ENCODE results near the gene DGCR8.

Gene DGCR8

GRCh38 chr22:20092477-20092854 is 12.4 kb downstream of the DGCR8 start:
- no peak for DNase-seq

GRCh38 chr22:20093418-20094196 is 13.6 kb downstream of the DGCR8 start:
- DNase-seq, result peak; percentile 63

GRCh38 chr22:20094197-20094807 is 14.3 kb downstream of the DGCR8 start:
- no peak for DNase-seq

GRCh38 chr22:20095521-20095920 is 15.5 kb downstream of the DGCR8 start:
- no peak for DNase-seq

DNA sequence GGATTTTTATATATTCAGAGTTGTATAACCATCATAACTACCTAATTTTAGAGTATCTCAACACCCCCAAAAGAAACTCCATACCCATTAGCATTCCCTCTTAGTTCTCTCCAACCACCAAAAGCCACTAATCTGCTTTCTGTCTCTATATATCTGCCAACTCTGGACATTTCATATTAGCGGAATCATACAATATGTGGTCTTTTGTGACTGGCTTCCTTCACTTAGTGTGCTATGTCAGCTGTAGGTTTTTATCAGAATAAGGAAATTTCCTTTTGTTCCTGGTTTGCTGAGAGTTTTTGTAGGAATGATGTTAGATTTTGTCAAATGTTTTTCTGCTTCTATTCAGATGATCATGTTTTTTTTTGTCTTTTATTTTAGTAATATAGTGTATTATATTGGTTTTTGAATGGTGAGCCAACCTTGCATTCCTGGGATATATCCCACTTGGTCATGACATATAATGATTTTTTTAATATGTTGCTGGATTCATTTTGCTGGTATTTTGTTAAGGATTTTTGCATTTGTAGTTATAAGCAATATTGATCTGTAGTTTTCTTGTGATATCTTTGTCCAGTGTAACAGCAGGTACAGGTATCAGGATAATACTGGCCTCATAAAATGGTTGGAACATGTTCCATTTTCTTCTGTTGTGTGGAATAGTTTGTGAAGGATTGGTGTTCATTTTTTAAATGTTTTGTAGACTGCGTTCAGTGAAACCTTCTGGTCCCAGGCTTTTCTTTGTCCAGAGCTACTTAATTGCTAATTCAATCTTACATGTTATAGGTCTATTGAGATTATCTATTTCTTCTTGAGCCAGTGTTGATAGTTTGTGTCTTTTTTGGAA is 16.8 kb downstream of the DGCR8 start:
- DNase-seq, result no peak

DNA sequence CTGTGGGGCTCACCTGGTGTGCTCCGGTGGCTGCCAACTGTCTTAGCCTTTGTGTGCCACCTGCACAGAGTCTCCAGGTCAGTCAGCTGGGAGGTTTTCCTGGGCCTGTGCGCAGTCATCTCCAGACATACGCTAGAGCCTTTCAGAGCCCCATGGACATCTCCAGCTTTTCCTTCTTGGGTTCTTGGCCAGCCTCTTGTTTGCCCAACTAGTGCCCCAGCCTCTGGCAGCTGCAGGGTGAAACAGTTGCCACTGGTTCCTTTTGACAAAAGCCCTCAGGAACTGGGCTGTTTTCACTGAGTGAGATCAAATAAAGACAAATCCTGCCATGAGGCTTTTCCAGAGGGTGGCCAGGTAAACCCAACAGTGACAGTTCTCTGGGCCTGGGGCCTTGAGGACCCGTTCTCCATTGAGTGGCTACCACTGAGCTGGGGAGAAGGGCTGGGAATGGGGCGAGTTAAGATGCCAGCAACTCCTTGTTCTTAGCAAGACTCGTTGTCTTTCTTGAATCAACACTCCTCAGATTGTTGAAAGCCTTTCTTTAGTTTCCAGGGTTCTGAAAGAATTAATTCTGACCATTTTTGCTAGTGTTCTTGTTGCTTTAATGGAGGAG is 19.2 kb downstream of the DGCR8 start:
- DNase-seq, result no peak

- no peak for DNase-seq
Observed at GRCh38 chr22:20101638-20102037, 21.6 kb downstream of the DGCR8 start.

GRCh38 chr22:20102203-20102780 is 22.3 kb downstream of the DGCR8 start:
- no peak for DNase-seq

GRCh38 chr22:20105456-20106204 is 25.6 kb downstream of the DGCR8 start:
- DNase-seq, result no peak

GRCh38 chr22:20106205-20106848 is 26.3 kb downstream of the DGCR8 start:
- no peak for DNase-seq

GRCh38 chr22:20106849-20107237 is 26.8 kb downstream of the DGCR8 start:
- DNase-seq, result no peak

DNA sequence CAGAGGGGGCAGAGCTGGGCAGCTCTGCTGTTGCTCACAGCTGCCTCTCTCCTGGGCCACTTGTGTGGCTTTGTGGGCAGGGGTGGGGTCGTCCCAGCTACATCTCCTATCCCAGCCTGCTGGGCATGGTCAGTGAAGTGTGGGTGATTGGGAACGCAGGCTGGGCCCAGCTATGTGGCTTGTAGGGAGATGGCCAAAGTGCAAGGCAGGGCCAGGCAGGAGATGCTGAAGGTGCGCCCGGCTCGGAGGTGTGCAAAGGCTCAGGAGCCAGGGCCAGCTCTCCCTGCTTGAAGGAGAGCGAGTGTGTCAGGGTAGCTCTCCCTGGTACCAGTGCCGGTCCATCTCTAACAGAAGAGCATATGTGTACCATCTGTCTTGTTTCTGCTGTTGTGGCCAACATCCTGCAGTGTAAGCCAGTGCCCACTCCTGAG is 27.4 kb downstream of the DGCR8 start:
- no peak for DNase-seq

- no peak for DNase-seq
Observed at GRCh38 chr22:20107951-20108756, 28.1 kb downstream of the DGCR8 start.

GRCh38 chr22:20108757-20109230 is 28.8 kb downstream of the DGCR8 start:
- no peak for DNase-seq

DNA sequence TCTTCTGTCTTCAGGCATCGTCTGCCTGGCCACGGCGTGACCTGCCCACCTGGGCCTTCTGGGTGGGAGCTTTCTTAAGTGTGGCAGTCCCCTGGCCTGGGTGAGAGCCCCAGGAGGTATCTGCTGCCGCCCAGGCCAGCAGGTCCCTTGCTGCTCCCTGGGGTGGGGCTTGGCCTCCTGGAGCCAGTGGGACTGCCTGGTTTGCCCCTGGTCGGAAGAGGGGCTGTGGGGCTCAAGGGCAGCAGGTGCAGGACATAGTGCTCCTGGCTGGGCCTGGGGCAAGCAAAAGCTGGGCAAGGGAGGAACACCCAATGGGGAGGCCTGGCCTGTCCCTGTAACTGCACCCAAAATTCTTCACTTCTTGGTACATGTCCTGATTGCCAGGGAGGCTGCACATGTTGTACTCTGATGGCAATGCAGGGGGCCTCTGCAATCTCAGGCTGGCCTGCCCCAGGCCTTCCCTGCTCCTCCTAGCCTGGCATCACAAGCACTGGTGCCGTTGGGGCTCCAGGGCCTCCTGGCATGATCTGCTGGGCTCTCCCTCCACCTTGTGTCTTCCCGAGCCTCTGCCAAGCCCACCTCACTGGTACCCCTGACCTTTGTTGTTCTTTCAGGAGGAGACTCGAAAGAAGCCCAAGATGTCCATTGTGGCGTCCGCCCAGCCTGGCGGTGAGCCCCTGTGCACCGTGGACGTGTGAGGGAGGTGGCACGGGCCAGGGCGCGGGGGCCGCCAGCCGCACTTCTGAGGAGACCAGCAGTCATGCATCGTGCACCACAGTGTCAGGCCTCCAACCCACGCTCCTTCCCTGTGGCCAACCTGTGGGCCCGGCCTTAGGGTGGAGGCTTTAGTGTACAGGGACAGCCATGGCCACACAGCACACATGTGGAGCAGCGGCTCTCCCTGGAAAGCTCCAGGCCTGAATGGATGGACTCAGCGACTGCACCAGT is 29.6 kb downstream of the DGCR8 start:
- no peak for DNase-seq

- DNase-seq, result no peak
Observed at GRCh38 chr22:20110359-20110985, 30.4 kb downstream of the DGCR8 start.

- peak; percentile 58 for DNase-seq
Observed at GRCh38 chr22:20111045-20111688, 31.1 kb downstream of the DGCR8 start.
